HG03439 (cell line): ENCODE data around the gene CCDC12.

Source experiments
- ATAC-seq: cut with Tn5 transposase; IDR thresholded peaks from one replicate; pipeline ENCODE4 v1.9.1; 2021; ENCODE audit warnings: mild to moderate bottlenecking, moderate library complexity; ENCODE audit not compliant: unreplicated experiment

CCDC12 gene

GRCh38 chr3:47008234-47008796 lies 31.8 kb upstream of the CCDC12 start:
- no peak for ATAC-seq

- ATAC-seq = no peak
These were observed 31.1 kb upstream of the CCDC12 start for GRCh38 chr3:47007482-47008233.

GRCh38 chr3:47007001-47007400 lies 30.5 kb upstream of the CCDC12 start:
- no peak for ATAC-seq

GRCh38 chr3:47006145-47006651 lies 29.7 kb upstream of the CCDC12 start:
- ATAC-seq = no peak

GRCh38 chr3:47005212-47006144 lies 28.9 kb upstream of the CCDC12 start:
- ATAC-seq = no peak

DNA sequence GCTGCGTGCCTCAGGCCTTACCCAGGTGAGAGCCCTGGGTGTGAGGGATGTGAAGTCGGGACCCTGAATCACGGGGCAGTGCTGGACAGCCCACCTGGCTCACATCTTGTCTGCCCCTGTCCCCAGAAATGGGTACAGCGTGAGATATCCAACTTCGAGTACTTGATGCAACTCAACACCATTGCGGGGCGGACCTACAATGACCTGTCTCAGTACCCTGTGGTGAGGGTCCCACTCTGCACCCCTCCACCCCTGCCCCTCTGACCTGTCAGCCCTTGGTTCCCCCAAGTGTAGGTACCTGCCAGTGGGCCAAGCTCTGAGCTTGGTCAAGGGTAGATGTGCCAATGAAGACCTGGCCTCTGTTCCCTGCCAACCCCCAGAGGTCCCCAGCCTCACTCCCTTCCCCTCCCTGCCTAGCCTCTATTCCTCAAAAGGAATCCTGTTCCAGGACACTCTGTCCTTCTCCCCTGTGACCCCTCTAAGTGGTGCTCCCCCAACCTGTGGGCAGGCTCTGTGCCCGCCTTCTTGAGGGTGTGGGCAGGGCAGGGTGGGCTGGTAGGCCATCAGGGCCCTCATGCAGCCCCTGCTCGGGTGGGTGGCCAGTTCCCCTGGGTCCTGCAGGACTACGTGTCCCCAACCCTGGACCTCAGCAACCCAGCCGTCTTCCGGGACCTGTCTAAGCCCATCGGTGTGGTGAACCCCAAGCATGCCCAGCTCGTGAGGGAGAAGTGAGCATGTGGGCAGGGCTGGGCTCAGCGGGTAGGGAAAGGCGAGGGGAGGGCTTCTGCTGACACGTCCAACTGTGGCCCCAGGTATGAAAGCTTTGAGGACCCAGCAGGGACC lies 28.0 kb upstream of the CCDC12 start:
- ATAC-seq = no peak

DNA sequence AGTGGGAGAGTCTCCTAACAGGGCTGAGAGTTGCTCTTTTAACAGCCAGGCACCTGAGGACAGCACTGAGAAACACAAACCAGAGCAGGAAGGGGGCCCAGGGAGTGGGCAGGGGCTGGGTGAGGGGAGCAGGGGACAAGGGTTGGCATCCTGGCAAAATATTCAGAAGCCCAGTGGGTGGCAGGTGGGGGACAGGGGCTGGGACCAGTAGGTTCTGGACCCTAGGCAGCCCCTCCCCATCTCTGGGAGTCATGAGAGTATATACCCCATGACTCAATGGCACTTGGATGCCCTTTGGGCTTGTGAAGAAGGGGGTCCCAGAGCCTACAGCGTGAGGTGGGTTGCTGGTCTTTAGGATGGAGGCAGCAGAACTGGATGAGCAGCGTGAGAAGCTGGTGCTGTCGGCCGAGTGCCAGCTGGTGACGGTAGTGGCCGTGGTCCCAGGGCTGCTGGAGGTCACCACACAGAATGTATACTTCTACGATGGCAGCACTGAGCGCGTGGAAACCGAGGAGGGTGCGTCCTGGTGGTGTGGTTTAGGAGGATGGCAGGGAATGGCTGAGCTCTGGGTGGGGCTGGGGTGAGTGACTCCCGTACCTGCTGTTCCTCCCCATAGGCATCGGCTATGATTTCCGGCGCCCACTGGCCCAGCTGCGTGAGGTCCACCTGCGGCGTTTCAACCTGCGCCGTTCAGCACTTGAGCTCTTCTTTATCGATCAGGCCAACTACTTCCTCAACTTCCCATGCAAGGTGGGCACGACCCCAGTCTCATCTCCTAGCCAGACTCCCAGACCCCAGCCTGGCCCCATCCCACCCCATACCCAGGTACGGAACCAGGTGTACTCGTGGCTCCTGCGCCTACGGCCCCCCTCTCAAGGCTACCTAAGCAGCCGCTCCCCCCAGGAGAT lies 27.2 kb upstream of the CCDC12 start:
- ATAC-seq = no peak

DNA sequence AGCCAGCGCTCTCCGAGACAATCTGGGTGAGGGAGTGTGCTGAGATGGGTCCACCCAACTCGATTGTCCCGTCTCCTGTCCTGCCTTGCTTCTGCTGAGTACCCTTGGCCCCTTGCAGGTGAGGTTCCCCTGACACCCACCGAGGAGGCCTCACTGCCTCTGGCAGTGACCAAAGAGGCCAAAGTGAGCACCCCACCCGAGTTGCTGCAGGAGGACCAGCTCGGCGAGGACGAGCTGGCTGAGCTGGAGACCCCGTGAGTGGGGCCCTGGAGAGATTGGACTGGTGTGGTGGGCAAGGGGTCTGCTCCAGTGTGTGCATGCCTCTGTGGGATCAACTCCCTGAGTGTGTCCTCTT lies 26.5 kb upstream of the CCDC12 start:
- ATAC-seq = no peak

DNA sequence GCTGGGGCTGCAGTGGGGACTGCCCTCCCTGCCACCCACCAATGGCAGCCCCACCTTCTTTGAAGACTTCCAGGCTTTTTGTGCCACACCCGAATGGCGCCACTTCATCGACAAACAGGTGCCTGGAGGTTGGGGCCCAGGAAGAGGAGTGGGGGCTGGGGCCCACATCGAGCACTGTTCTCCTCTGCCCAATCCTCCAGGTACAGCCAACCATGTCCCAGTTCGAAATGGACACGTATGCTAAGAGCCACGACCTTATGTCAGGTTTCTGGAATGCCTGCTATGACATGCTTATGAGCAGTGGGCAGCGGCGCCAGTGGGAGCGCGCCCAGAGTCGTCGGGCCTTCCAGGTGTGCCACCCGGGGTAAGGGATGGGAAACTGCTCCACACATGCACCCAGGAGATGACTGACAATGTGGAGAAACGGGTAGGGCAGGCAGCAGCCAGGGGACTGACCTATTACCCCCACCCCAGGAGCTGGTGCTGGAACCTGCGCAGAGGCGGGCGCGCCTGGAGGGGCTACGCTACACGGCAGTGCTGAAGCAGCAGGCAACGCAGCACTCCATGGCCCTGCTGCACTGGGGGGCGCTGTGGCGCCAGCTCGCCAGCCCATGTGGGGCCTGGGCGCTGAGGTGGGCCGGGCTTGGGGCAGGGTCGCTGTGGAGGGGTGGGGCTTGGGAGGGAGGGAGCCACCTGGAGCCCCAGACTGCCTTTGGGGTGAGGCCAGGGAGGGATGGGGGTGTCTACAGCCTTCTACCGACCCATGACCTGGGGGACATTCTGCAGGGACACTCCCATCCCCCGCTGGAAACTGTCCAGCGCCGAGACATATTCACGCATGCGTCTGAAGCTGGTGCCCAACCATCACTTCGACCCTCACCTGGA lies 25.9 kb upstream of the CCDC12 start:
- ATAC-seq = no peak

DNA sequence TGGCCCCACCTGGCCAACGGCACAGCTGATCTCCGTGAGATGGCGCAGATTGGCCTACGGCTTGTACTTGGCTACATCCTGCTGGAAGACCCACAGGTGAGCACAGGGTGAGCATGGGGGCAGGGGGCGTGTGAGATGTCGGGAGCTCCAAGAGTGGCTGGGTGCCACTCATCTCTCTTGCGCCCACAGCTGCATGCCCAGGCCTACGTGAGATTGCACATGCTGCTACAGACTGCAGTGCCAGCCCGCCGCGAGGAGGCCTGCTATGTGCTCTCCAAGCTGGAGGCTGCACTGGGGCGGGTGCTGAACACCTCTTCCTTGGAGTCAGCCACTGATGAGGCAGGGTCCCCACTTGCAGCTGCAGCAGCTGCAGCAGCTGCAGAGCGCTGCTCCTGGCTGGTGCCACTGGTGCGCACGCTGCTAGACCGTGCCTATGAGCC lies 25.2 kb upstream of the CCDC12 start:
- no peak for ATAC-seq

- no peak for ATAC-seq
These were observed 24.6 kb upstream of the CCDC12 start for GRCh38 chr3:47000922-47001730.

- ATAC-seq = no peak
These were observed 23.8 kb upstream of the CCDC12 start for GRCh38 chr3:47000198-47000815.

DNA sequence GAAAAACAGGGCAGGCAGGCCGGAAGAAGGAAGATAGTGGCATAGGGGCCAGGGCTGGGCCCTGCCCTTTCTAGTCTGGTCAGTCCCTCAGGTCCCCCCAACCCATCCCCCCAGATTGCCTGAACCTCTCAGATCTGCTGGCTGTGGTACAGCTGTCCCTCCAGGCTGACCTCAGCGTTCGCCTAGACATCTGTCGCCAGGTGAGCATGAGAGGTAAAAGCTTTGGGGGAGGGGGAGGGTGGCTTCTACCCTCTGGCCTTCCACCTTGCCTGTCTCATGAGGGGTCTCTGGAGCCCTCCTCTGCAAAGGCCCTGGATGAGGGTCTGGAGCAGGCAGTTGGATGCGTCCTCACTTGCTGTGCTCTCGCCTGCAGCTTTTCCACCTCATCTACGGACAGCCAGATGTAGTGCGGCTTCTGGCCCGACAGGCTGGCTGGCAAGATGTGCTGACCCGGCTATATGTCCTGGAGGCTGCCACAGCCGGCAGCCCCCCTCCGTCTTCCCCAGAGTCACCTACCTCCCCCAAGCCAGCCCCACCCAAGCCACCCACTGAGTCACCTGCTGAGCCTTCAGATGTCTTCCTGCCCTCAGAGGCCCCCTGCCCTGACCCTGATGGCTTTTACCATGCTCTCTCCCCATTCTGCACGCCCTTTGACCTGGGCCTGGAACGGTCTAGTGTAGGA lies 23.1 kb upstream of the CCDC12 start:
- no peak for ATAC-seq

GRCh38 chr3:46998852-46999515 lies 22.4 kb upstream of the CCDC12 start:
- no peak for ATAC-seq

DNA sequence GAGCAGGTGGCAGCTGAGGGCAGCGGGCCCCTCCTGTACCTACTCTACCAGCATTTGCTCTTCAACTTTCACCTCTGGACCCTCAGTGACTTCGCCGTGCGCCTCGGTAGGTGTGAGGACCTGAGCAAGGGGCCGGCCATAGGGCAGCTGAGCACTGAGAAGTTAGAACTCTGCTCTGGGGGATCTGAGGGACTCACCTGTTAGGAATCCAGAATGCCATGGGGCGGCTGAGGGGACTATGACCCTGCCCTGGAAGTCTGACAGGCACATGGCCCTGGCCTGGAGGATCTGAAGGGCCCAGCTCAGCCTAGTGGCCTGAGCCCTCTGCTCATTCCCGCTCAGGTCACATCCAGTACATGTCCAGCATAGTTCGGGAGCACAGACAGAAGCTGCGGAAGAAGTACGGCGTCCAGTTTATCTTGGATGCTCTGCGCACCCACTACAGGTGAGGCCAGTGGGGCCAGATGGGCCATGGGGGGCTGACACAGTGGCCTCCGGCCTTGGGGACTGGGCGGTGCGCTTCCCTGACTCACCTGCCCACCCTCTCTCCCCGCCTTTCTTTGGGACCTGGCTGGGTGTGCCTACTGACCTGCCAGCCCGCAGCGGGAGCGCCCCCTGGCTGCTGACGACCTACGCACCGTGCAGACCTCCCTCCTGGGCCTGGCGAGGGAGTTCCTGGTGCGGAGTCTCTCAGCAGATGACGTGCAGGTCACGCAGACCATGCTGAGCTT lies 21.7 kb upstream of the CCDC12 start:
- ATAC-seq = no peak
